CD4-positive, alpha-beta T cell treated with Interleukin-12 subunit alpha and Interleukin-12 subunit beta, for 1 hour (primary cell): Measurements from ENCODE around the gene TLR10.
"Not testable (repeated sequence)": the region's sequence is repeated elsewhere in the genome, so short reads cannot be mapped to it uniquely, and the experiment has no call there.

Experiments used
- DNase-seq: peaks from one replicate; pipeline ENCODE4 v3.0.0-alpha.2; 2020

TLR10 gene, protein sequence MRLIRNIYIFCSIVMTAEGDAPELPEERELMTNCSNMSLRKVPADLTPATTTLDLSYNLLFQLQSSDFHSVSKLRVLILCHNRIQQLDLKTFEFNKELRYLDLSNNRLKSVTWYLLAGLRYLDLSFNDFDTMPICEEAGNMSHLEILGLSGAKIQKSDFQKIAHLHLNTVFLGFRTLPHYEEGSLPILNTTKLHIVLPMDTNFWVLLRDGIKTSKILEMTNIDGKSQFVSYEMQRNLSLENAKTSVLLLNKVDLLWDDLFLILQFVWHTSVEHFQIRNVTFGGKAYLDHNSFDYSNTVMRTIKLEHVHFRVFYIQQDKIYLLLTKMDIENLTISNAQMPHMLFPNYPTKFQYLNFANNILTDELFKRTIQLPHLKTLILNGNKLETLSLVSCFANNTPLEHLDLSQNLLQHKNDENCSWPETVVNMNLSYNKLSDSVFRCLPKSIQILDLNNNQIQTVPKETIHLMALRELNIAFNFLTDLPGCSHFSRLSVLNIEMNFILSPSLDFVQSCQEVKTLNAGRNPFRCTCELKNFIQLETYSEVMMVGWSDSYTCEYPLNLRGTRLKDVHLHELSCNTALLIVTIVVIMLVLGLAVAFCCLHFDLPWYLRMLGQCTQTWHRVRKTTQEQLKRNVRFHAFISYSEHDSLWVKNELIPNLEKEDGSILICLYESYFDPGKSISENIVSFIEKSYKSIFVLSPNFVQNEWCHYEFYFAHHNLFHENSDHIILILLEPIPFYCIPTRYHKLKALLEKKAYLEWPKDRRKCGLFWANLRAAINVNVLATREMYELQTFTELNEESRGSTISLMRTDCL

DNA sequence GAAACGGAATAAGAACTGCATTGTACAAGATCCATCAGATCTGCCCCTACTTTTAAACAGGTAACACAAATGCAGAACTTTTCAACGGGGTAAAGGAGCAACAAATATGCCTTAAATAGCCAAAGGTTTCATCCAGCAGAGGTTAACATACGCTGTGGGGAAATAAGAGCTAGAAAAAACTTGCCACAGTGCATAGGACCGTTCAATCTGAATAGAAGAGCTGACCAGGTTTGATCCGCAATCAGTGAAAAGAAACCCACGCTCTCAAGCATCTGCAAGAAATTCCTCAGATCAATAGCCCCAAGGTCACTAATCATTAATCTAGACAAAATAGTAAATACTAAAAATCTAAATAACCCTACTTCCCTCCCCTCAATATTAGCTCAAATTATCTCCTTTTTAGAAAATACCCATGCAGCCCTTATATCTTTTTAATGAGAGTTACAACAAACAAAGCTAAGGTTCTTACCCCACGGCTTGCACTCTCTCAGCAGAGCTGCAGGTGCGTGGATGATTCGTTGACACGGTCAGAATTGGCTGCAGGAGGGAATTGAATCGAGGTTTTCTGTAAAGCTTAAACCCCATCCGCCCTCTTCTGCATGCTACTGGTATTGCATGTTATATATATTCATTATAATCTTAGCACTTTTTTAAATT, at the start of gene TLR10:
TLR10 (minus strand) TSS at position 539 of the 657 bp plus-strand sequence. CDS start 7,400 bp downstream, outside the sequence.
- peak; percentile 54 for DNase-seq

DNA sequence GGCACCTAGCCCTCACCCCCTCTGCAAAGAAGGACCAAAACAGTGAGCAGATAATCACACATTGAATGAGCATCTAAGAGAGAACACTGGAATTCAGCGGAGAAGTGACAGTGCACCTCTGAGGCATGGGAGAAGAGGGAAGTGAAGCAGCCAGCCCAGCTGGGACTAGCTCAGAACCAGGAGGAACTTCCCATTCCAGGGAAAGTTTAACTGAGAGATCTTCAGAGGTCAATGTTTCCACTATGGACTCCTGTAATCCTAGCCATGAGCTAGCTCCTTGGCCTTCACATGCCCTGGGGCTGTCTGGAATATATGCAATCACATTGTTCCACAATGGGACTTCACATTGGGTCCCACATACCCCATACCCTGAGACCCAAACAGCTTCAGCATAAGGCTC, 49.4 kb upstream of the TLR10 start:
- DNase-seq, result no peak

DNA sequence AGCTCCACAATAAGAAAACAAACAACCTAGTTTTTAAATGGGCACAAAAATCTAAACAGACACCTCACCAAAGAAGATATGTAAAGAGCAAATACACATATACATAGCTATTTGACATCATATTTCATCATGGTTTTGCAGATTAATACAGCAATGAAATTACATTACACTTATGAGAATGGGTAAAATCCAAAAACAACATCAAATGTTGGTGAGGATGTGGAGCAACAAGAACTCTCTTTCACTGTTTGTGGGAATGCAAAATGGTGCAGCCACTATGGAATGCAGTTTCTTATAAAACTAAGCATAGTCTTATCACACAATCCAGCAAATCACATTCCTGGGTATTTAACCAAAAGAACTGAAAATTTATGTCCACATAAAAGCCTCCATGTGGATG, 48.9 kb upstream of the TLR10 start:
- no peak for DNase-seq

DNA sequence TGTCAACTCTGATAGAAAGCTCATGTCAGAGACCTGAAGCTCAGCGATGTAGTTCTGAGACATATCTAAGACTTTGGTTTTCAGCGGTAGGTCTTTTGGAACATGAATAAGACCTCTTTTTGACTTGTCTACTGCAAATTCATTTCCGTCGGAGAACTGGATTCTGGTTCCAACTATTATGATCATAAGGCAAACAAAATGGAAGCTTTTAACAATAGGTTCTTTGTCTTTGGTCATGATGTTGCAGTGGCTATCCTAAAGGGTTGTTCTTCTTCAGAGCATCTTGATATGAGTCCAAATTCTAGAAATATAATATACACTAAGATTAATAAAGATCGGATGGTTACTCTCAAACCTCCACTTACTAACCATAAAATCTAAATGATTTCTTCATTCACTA, 46.4 kb upstream of the TLR10 start:
- no peak for DNase-seq

DNA sequence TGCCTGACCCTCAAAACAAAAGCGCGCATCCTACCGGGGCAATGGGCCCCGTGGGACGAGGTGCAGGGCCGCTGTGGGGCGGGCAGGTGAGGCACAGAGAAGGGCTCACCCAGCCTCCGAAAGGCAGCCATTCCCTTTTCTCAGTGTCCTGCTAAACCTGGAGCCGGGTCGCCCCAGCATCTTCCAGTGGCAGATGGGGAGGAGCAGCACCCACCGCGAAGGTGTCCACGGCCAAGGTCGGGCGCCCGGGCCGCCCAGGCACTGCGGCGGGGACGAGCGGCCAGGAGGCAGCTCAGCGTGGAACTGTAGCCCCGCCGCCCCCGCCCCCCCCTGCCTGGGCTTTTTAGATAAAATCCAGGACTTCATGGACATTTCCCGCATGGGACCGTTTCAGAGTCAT, 41.0 kb upstream of the TLR10 start:
- no peak for DNase-seq

DNA sequence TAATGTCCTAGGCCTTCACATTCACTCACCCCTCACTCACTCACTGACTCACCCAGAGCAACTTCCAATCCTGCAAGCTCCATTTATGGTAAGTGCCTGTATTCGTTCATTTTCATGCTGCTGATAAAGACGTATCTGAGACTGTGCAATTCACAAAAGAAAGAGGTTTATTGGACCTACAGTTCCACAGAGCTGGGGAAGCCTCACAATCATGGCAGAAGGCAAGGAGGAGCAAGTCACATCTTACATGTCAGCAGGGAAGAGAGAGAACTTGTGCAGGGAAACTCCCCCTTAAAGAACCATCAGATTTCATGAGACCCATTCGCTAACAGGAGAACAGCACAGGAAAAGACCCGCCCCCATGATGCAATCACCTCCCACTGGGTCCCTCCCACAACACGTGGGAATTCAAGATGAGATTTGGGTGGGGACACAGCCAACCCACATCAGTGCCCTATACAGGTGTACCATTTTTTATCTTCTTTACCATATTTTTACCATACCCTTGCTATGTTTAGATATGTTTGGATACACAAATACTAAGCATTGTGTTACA, 40.0 kb upstream of the TLR10 start:
- no peak for DNase-seq

DNA sequence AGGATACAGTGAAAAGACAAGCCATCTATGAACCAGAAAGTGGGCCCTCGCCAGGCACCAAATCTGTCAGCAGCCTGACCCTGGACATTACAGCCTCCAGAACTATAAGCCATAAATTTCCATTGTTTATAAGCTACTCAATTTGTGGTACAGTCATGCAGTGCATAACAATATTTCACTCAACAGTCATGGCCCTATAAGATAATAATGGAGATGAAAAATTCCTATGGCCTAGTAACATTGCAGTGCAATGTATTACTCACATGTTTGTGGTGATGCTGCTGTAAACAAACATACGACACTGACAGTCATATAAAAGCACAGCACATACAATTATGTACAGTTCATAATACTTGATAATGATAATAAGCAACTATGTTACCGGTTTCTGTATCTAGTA, 38.9 kb upstream of the TLR10 start:
- no peak for DNase-seq

DNA sequence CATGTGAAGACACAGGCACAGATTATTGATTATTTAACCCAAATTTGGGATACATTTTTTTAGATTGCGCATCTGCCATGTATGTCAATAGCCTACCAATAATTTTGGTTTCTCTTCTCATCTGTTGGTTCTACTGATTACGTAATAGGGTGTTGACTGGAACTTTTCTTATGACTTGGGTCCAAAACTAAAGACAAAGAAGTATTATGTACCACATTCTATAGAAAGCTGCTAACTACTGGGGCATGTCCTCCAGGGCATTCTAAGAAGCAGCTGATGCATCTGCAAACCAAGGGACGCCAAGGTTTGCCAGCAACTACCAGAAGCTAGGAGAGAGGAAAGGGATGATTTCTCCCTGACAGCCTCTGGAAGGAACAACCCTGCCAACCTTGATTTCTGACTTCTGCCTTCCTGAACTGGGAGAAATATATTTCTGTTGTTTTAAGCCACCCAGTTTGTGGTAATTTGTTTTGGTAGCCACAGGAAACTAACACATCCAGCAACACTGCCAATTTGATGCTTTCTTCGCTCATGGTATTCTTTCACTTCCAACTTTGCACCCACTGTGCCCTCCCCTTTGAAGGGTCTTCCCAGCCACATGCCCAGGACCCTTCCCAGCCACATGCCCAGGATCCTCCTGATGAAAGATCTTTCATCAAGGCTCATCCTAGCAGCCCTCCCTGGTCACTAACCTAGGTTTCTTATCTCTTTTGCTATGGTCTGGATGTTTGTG, 37.7 kb upstream of the TLR10 start:
- no peak for DNase-seq

DNA sequence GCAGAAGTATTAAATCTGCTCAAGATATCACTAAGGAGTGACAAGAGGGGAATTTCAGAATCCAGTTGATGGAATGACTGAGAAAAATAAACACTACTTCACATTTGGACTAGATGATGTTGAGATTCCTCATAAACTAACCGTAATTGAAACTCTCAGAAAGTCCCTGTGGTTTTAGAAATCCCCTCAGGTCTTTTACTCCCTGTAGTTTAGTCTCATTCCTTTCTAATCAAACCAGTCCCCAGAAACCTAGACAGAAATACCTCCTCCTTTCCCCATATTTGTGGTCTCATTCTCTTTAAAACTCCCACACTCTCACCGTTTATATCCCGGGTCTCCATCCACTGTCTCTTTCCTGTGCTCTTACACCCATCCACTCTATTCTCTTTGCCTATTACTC, 36.8 kb upstream of the TLR10 start:
- DNase-seq, result no peak

DNA sequence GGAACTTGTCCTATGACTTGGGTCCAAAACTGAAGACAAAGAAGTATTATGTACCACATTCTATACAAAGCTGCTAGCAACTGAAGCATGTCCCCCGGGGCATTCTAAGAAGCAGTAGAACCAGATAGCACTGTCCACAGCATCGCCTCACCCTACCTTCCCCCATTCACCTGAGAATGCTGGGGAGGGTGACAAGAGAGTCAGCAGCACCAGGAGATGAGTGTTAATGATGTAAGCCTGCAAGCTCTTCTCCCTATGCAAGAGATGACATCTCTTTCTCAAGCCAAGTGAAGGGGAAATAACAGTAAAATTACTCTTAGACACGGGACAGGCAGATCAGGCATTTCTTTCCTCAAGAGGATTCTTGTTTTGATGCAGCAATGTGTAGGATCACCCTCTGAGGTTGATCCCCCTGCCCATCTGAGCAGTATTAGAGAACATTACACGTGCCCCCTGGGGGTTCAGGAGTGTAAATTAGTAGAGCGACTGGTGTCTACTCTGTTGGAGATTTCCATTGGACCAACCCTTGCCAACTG, 35.7 kb upstream of the TLR10 start:
- DNase-seq, result no peak

DNA sequence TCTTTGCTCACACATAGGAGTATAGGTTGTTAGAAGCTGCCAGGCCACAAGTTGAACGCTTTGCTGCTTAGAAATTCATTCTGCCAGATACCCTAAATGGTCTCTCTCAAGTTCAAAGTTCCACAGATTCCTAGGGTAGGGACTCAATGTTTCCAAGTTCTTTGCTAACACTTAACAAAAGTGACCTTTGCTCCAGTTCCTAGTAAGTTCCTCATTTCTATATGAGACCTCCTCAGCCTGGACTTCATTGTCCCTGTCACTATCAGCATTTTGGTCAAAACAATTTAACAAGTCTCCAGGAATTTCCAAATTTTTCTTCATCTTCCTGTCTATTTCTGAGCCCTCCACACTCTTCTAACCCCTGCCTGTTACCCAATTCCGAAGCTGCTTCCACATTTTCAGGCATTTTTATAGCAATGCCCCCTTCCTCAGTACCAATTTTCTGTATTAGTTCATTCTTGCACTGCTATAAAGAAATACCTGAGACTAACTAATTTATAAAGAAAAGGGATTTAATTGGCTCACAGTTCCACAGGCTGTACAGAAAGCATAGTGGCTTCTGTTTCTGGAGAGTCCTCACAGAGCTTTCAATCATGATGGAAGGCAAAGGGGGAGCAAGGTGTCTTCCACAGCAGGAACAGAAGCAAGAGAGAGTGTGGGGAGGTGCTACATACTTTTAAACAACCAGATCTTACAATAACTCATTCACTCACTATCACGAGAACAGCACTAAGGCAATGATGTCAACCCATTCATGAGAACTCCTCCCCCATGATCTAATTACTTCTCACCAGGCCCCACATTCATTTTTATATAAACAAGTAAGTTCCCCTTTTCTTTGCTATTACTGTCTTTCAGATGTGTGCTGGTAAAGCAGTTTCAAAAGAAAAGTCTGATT, 33.3 kb upstream of the TLR10 start:
- DNase-seq, result no peak

DNA sequence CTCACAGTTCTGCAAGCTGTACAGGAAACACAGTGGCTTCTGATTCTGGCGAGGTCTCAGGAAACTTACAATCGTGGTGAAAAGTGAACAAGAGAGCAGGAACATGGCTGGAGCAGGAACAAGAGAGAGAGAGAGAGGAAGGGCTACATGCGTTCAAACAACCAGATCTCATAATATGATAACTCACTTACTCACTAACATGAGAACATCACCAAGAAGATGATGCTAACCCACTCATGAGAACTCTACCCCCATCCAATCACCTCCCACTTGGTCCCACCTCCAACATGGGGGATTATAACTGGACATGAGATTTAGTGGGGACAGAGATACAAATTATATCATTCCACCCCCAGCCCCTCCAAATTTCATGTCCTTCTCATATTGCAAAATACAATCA, 31.6 kb upstream of the TLR10 start:
- no peak for DNase-seq

DNA sequence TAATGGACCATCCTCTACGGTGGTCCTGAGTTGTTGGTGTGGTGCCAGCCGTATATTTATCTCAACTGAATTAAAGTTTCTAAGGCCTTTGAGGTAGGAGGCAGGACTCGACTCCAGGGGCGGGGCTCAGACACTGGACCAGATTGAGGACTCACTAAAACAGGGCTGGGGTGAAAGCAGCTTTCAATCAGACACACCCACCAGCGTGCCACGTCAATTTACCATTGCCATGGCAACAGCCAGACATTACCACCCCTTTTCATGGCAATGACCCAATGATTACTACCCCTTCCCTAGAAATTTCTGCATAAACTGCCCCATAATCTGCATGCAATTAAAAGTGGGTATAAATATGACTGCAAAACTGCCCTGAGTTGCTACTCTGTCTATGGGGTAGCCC, 28.5 kb upstream of the TLR10 start:
- DNase-seq, result no peak

DNA sequence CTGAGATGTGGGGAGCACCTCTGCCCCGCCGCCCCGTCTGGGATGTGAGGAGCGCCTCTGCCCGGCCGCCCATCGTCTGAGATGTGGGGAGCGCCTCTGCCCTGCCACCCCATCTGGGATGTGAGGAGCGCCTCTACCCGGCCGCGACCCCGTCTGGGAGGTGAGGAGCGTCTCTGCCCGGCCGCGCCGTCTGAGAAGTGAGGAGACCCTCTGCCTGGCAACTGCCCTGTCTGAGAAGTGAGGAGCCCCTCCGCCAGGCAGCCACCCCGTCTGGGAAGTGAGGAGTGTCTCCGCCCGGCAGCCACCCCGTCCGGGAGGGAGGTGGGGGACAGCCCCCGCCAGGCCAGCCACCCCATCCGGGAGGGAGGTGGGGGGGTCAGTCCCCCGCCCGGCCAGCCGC, 24.7 kb upstream of the TLR10 start:
- DNase-seq, result not testable (repeated sequence)

DNA sequence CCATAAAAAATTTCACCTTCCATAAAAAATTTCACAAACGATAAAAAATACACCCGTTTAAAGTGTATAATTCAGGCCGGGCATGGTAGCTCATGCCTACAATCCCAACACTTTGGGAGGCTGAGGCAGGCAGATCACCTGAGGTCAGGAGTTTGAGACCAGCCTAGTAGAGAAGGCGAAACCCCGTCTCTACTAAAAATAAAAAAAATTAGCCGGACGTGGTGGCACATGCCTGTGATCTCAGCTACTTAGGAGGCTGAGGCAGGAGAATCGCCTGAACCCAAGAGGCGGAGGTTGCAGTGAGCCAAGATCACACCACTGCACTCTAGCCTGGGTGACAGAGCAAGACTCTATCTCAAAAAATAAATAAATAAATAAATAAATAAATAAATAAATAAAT, 23.5 kb upstream of the TLR10 start:
- not testable (repeated sequence) for DNase-seq

DNA sequence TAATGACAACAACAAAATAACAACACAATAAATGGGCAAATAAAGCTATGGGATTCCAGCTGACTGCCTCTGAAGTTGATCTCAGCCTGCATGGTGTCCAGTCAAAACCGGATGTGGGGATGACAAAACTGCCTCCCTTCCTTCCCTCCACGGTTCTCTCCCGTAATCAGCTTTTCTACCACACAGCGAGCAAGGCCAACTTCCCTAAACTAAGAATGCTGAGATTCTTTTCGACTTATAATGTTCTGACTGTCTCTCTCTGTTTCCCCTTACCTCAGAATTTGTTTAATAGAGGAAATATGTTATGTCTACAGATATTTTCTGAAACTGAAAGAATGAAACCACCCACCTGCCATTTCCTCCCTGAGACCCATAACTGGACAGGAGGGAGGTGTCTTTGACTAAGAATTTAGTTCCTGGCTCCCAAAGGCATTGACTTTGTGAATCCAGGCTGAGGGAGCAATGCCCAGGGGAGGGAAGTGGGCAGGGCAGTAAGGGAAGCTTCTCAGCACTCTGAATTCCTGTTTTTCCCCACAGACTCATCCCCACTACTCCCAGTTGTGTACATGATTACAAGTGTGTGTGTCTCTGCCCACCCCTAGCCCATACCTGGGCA, 22.8 kb upstream of the TLR10 start:
- peak; percentile 26 for DNase-seq

DNA sequence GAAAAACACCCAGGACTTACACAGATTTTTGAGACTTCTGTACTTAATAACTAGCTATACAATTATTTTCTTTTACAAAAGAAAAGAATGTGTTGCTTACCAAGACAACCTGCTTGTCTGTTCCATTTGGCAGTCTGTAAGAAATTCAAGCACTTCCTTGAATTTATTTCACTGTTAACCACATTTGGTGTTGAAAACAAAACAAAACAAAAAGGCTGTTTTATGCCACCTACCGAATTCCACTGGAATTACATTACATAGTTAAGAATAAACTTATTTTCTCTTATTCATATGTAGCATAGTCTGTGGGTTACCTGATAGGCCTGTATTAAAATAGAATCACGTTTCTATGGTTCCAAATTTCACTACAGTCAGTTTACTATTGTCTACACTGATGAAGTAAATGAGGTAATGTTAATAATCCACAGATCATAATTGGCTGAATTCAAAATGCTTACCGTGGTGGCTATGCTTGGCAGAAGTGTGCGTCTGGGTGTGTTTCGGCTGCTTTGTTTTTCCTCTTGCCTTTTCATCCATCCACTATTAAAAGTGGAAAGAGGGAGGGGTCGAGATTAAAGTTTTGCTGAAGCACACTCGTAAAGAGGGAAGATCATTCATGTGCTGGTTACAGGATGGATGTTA, 22.0 kb upstream of the TLR10 start, which contains the start of gene TLR1:
TLR1 (minus strand) TSS at position 138 of the 642 bp plus-strand sequence. CDS start 5,960 bp downstream, outside the sequence.
- peak; percentile 72 for DNase-seq

DNA sequence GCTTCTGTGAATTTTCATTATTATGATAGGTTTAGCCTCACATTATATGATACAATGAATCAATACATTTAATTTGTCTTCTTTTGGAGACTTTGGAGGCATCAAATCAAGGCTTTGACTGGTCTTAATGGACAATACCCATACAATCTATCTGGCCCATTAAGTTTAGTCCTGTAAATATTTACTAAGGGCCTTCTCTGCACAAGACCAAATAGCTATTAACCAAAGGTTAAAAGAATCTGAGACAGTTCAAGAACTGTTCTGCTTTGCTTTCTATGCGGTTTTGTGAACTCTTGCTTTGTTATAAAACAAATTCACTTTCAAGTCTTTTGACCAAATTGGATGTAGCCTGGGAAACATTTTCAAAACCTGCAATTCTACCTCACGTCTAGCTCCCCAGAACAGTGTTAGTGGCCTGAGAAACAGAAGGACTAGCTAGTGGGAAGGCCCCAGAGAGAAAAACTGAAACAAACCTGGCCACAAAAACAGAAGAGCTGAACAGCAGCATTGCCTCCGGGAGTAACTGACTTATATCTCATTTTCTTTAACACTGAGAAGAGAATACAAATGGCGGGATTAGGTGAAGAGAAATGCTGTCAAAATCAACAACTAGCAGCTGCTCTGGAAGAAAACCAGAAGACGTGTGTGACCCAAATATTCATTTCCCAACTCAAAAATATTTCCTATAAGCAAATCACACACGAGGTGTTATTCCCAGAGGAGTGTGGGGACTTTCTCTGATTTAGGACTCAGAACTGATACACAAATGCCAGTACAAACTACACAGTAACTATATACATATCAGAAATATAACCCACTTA, 21.3 kb upstream of the TLR10 start:
- peak; percentile 12 for DNase-seq
